ENCODE results near the gene AVEN.
A peak's percentile ranks its signal among the peaks of the same experiment; 100 is the strongest.

The AVEN gene

DNA sequence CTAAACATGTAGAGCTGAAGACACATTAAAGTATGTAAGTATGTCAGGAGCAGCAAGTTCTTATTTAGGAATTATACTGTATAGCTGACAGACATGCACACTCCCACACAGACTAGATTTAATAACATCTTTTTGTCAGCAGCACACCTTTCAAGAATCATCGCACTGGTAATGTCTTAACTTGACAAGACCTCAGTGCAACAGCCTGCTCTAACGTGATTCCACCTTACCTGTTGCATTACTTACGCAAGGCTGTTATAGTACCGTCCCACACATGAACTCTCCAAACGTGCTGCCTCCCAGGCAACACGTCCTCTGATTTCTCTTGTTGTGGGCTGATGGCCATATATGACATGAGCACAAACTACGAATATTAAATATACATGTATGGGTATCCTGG is 58.8 kb downstream of the AVEN start:
- Mint-ChIP-seq H3K4me1 (no peaks in the 10 kb centered on the region), H3K27me3 (no peaks in the 10 kb centered on the region), H3K4me3 (no peak overlapping the region), H3K27ac (no peak overlapping the region), H3K36me3 (ENCODE audit: low read depth) (no peaks in the 10 kb centered on the region), H3K9me3 (no peaks in the 10 kb centered on the region)
- ATAC-seq (no peak), DNase-seq (no peak)

DNA sequence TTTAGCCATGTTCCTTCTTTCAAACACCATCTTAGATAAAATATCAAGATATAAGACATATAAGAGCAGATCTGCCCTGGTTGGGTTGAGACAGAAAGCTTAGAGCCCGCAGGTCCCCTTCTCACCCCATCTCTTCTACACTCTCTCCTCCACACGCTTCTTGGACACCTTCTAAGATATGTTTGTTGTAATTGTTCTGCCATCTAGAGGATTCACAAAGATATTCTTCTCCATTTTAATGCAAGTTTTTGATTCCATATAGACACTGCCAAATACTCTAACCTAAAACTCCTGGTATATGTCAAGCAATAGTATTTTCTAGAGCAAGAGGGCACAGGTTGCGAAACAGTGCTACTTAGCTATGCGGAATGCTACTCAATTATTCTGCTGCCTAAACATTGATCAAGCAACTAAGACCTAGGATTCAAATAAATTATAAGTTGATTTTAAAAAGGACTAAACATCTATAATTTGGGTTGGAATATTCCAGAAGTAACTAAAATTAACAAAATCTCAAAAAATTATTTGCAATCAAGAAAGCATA is 63.9 kb downstream of the AVEN start:
- H3K27me3 Mint-ChIP-seq, result no peaks in the 10 kb centered on the region
- no peaks in the 10 kb centered on the region for H3K9me3 Mint-ChIP-seq
- no peaks in the 10 kb centered on the region for H3K36me3 Mint-ChIP-seq (ENCODE audit: low read depth)
- DNase-seq, result no peak
- H3K27ac Mint-ChIP-seq, result no peak overlapping the region
- ATAC-seq, result no peak
- H3K4me3 Mint-ChIP-seq, result no peak overlapping the region
- H3K4me1 Mint-ChIP-seq, result no peaks in the 10 kb centered on the region

DNA sequence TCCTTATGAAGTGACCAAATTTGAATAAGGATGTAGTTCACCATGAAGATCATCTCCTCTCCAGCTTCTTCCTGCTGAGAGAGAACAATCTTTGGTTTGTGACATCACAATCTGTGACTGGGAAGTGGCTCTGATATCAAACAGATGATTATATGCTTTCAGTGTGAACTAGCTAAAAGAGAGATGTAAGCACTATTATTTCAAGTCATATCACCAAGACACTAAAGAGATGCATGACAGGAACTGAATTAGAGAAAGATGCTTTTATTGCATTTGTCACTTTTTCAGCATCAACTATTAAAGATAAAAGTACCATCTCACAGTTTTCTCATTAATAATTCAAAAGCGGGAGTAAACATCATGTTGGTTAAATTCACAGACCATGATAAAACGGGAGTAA is 67.2 kb downstream of the AVEN start:
- H3K4me3 Mint-ChIP-seq, result no peak overlapping the region

DNA sequence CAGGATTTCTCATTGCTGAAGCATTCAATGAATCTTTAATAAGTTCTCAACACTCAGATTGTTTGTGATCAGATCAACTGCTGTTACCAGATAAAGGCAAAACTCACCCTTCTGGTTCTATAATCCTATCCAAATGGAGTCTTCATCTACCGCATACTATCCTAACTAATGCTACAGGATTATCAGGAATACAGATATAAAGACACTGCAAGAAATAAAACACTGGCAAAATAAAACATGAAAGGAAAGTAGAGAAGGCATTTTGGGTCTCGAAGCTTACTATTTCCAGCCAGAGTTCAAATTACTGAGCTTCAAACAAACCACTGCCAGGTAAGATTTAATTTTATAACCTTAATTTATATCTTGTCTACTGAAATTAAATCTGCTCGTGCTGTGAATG is 70.2 kb downstream of the AVEN start:
- Mint-ChIP-seq H3K9me3 (no peaks in the 10 kb centered on the region), H3K27me3 (peaks cover 2% of the 10 kb centered on the region), H3K4me3 (no peak overlapping the region), H3K36me3 (ENCODE audit: low read depth) (peaks cover 2% of the 10 kb centered on the region), H3K27ac (no peak overlapping the region), H3K4me1 (no peaks in the 10 kb centered on the region)
- ATAC-seq (no peak), DNase-seq (no peak)

More for the DNA sequence above, 67.2 kb downstream of the AVEN start:
- ATAC-seq (no peak), DNase-seq (no peak)
- Mint-ChIP-seq H3K36me3 (ENCODE audit: low read depth) (peaks cover 2% of the 10 kb centered on the region), H3K27ac (no peak overlapping the region), H3K27me3 (peaks cover 2% of the 10 kb centered on the region), H3K9me3 (no peaks in the 10 kb centered on the region), H3K4me1 (no peaks in the 10 kb centered on the region)

DNA sequence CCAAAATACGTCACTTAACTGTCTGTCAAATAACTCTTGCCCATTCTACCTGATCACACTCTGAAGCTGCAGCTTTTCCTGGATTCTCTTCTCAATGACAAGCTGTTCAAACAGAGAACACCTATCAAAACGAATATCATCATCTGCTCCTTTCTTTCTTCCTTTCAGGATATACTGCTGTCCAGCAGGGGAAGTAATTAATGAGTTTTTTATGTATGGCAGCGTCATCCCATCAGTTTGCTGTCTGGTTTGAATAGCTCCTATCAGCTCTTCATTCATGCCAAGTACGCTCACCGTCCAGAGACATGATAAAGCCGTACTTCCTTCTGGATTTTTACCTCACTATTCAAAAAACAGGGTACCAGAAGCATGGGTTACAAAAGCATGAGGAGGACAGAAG is 70.8 kb downstream of the AVEN start, which contains the start of gene CHRM5:
CHRM5 (plus strand) TSS at position 274 of the 400 bp plus-strand sequence. CDS start 94,221 bp downstream, outside the sequence.
- H3K27me3 Mint-ChIP-seq, result peaks cover 2% of the 10 kb centered on the region
- H3K9me3 Mint-ChIP-seq, result no peaks in the 10 kb centered on the region
- no peak within 1 kb of the TSS for H3K4me3 Mint-ChIP-seq
- no peak for DNase-seq
- no peak within 1 kb of the TSS for H3K27ac Mint-ChIP-seq
- ATAC-seq, result no peak
- H3K36me3 Mint-ChIP-seq (ENCODE audit: low read depth), result peaks cover 2% of the 10 kb centered on the region
- H3K4me1 Mint-ChIP-seq, result no peaks in the 10 kb centered on the region

DNA sequence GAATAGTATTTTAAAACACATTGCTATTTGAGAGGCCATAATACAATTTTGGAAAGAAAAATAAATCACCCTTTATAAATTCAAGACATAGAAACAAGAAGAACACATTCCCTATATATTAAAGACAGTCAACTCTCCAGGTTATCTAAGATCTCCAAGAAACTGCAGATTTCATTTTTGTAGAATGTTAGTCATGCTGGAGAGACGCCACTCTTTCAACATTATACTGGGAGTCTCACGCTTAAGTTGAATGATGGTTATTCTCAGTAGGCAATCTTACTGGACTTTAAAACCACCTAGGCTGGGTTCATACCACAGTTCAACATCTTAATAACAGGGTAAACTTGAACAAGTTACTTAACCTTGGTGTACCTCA is 74.4 kb downstream of the AVEN start:
- DNase-seq (no peak), ATAC-seq (no peak)
- Mint-ChIP-seq H3K4me3 (no peak overlapping the region), H3K27ac (no peak overlapping the region), H3K4me1 (peaks cover 5% of the 10 kb centered on the region), H3K36me3 (ENCODE audit: low read depth) (peaks cover 2% of the 10 kb centered on the region), H3K9me3 (no peaks in the 10 kb centered on the region), H3K27me3 (peaks cover 2% of the 10 kb centered on the region)

DNA sequence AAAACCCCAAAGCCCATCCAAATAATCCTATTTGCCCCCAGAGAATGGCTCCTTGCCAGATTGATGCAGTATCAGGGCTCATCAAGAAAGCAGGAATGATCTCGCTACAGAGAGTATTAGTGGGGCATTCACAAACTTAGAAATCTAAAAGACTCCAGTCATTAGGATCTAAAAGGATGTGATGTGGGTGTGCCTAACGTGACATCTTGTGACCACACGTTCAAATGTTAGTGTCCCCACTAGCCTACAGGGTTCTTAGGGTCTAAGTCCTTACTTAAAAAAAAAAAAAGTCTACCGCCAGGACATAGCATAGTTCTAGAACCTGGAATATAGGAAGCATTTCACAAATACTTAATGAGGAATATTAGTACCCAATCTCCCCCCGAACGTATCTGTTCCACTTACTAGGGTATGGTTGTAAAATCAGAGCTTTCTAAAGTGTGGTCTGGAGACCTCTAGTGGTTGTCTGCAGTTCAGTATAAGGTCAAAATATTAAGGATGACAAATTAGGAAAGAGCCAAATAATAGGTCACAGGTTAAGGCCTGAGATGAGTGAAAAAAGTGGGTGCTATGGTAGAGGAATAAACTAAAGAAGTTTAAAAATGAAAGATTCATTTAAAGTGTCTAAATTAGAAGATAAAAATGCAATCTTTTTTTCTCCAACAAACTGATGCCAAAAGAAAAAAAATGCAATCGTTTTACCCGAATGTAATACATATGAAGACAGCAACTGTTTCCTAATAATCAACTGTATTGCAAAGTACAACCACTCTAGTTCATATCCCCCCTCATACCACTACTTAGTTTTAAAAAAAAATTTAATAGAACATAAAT is 75.0 kb downstream of the AVEN start:
- Mint-ChIP-seq H3K4me3 (no peak overlapping the region), H3K4me1 (peaks cover 5% of the 10 kb centered on the region), H3K9me3 (no peaks in the 10 kb centered on the region), H3K27me3 (peaks cover 2% of the 10 kb centered on the region), H3K36me3 (ENCODE audit: low read depth) (peaks cover 2% of the 10 kb centered on the region), H3K27ac (no peak overlapping the region)
- peak; percentile 52 for ATAC-seq
- DNase-seq, result no peak

GRCh38 chr15:33960549-33960935 is 78.5 kb downstream of the AVEN start:
- Mint-ChIP-seq H3K27ac (no peak overlapping the region), H3K9me3 (no peaks in the 10 kb centered on the region), H3K4me1 (peaks cover 5% of the 10 kb centered on the region), H3K27me3 (no peaks in the 10 kb centered on the region), H3K36me3 (ENCODE audit: low read depth) (no peaks in the 10 kb centered on the region), H3K4me3 (no peak overlapping the region)
- DNase-seq (no peak), ATAC-seq (no peak)

GRCh38 chr15:33959844-33960548 is 79.0 kb downstream of the AVEN start:
- no peaks in the 10 kb centered on the region for H3K27me3 Mint-ChIP-seq
- ATAC-seq (no peak), DNase-seq (no peak)
- H3K4me1 Mint-ChIP-seq, result peaks cover 5% of the 10 kb centered on the region
- H3K36me3 Mint-ChIP-seq (ENCODE audit: low read depth), result no peaks in the 10 kb centered on the region
- no peaks in the 10 kb centered on the region for H3K9me3 Mint-ChIP-seq
- H3K27ac Mint-ChIP-seq, result no peak overlapping the region
- no peak overlapping the region for H3K4me3 Mint-ChIP-seq

DNA sequence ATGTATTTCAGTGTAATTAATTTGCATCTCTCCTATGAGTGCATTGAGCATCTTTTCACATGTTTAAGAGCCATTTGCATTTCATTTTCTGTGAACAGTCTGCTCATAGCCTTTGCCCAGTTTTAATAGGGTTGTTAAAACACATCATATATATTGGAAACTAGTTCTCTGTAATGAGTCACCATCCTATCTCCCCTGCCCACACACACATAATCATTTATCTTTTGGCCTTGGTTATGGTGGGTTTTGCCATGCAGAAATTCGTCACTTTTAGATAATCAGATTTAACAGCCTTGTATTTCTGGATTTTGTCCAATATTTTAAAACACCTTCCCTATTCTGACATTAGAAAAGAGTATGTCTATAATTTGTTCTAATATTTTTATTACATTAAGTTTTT is 82.6 kb downstream of the AVEN start:
- peak; percentile 46 for ATAC-seq
- Mint-ChIP-seq H3K4me1 (no peaks in the 10 kb centered on the region), H3K4me3 (no peak overlapping the region), H3K27ac (no peak overlapping the region), H3K27me3 (no peaks in the 10 kb centered on the region), H3K9me3 (no peaks in the 10 kb centered on the region), H3K36me3 (ENCODE audit: low read depth) (no peaks in the 10 kb centered on the region)
- no peak for DNase-seq

DNA sequence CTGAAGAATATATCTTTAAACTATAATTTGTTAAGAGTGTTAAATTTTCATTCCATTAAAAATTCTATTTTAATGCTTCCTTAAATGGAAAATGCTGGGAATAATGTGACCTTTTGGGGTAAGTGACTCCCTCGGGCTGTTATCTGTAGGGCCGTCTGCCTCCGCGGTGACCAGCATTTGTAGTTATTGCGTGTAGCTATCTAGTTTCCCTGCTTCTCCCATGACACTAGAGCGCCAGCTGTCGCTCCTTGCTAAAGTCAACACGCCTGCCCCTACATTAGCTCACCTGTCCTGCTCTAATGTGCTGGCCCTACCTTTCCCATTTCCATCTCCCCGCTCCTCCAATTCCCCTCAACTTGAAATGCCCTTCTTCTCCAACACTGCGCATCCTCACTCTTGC is 83.1 kb downstream of the AVEN start:
- Mint-ChIP-seq H3K9me3 (no peaks in the 10 kb centered on the region), H3K4me1 (no peaks in the 10 kb centered on the region), H3K36me3 (ENCODE audit: low read depth) (no peaks in the 10 kb centered on the region), H3K4me3 (no peak overlapping the region), H3K27me3 (no peaks in the 10 kb centered on the region), H3K27ac (no peak overlapping the region)
- ATAC-seq, result no peak
- DNase-seq, result no peak

DNA sequence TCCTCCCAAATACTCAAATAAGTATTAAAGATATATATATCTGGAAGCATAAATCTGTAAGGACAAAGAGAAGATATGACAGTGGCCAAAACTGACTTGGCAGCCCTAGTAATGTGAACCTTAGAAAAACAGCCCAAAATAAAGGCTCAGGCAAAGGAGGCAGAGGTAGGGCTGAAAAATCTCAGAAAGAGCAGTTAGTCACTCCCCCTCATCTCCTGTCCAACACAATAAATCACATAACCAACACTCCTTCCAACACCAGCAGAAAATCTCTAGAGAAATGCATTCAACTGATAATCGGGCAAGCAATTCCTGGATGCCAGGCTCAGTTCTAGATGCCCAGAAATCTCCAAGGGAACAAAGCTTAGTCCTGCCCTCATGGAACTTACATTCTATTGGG is 92.9 kb downstream of the AVEN start:
- H3K4me1 Mint-ChIP-seq, result no peaks in the 10 kb centered on the region

DNA sequence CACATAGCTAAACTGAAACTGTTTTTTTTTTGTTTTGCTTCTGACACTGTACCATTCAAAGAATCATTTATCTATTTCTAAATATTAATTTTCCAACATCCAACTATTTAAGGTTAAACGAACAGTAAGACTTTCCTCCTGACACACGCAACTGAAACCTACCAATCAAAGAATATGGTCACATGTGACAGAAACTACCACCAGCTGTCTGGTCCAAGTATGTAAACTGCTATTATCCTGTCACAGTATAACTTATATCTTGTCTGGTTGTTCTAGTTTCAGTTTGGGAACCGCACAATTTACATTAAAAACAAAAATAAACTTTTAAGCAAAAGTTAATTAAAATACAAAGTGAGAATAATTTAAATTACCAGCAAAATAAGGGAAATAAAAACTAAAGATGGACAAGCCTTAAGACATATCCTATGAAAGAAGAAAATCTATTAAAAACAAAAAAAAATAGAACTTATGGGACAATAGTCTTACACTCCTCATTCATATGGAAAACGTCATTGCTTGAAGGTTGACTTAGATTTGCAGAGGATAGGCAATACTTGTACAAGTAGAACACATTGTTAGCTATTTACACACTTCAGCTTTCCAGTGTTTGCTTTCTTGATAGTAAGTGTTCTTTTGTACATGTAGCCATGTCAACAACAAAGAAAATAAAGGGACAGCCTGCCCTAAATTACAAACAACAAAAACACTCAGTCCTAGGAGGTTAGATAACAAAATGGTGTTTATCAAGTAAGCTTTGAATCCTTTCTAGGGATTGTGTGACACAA is 97.5 kb downstream of the AVEN start:
- H3K4me3 Mint-ChIP-seq, result no peak overlapping the region
- no peaks in the 10 kb centered on the region for H3K4me1 Mint-ChIP-seq
- ATAC-seq (no peak), DNase-seq (no peak)
- no peaks in the 10 kb centered on the region for H3K27me3 Mint-ChIP-seq
- no peak overlapping the region for H3K27ac Mint-ChIP-seq
- no peaks in the 10 kb centered on the region for H3K36me3 Mint-ChIP-seq (ENCODE audit: low read depth)
- H3K9me3 Mint-ChIP-seq, result no peaks in the 10 kb centered on the region

More for the DNA sequence above, 92.9 kb downstream of the AVEN start:
- DNase-seq, result no peak
- Mint-ChIP-seq H3K36me3 (ENCODE audit: low read depth) (no peaks in the 10 kb centered on the region), H3K27ac (no peak overlapping the region), H3K9me3 (no peaks in the 10 kb centered on the region), H3K27me3 (no peaks in the 10 kb centered on the region), H3K4me3 (no peak overlapping the region)
- no peak for ATAC-seq

DNA sequence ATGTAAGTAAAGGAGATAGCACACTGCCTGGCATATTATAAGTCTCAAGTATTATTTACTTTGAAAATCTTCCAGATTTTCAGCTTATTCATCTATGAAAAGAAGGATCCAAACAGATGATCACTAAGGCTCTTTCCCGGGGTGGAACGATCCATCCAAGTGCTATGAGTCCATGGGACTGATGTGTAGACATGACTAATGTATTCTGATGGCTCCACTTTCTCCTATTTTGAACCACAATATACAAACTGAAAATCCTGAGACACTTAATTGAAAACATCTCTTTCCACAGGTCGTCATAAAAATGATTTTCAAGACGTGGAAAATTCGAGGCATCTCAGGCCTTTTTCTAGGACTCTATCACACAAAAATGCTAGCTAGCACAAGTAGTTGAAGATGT is 104.1 kb downstream of the AVEN start:
- no peak for DNase-seq
- Mint-ChIP-seq H3K4me3 (no peak overlapping the region), H3K27ac (no peak overlapping the region), H3K27me3 (no peaks in the 10 kb centered on the region), H3K36me3 (ENCODE audit: low read depth) (no peaks in the 10 kb centered on the region), H3K9me3 (no peaks in the 10 kb centered on the region), H3K4me1 (no peaks in the 10 kb centered on the region)
- ATAC-seq, result no peak

Measured in activated naive CD8-positive, alpha-beta T cell treated with anti-CD3 and anti-CD28 coated beads, Interleukin-2, amount 50 U/mL, for 24 hours (primary cell).